HFF-Myc (cell line): ENCODE data around the gene SIRT6.
"Not testable (repeated sequence)": the region's sequence is repeated elsewhere in the genome, so short reads cannot be mapped to it uniquely, and the experiment has no call there.

Source experiments
- DNase-seq: peaks from one replicate; pipeline ENCODE4 v3.0.0-alpha.2; 2011; ENCODE audit warnings: low read depth; ENCODE audit errors: extremely low read depth
- H3K4me3 ChIP-seq: replicated peaks from 2 replicates; pipeline ENCODE4 v1.5.1; 2011; ENCODE audit warnings: low read depth, mild to moderate bottlenecking, control low read depth, low read length
- TF ChIP-seq, protein P1 (sequence below): IDR thresholded peaks from 2 replicates; pipeline ENCODE4 v1.5.1; 2012; ENCODE audit warnings: mild to moderate bottlenecking, low read depth, low read length, control low read depth; ENCODE audit errors: missing control alignments

SIRT6 gene

GRCh38 chr19:4174213-4174894 is 8.0 kb downstream of the SIRT6 start:
- no peak overlapping the region for H3K4me3 ChIP-seq
- no peak for DNase-seq
- TF ChIP-seq, protein P1, sequence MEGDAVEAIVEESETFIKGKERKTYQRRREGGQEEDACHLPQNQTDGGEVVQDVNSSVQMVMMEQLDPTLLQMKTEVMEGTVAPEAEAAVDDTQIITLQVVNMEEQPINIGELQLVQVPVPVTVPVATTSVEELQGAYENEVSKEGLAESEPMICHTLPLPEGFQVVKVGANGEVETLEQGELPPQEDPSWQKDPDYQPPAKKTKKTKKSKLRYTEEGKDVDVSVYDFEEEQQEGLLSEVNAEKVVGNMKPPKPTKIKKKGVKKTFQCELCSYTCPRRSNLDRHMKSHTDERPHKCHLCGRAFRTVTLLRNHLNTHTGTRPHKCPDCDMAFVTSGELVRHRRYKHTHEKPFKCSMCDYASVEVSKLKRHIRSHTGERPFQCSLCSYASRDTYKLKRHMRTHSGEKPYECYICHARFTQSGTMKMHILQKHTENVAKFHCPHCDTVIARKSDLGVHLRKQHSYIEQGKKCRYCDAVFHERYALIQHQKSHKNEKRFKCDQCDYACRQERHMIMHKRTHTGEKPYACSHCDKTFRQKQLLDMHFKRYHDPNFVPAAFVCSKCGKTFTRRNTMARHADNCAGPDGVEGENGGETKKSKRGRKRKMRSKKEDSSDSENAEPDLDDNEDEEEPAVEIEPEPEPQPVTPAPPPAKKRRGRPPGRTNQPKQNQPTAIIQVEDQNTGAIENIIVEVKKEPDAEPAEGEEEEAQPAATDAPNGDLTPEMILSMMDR: no peak

DNA sequence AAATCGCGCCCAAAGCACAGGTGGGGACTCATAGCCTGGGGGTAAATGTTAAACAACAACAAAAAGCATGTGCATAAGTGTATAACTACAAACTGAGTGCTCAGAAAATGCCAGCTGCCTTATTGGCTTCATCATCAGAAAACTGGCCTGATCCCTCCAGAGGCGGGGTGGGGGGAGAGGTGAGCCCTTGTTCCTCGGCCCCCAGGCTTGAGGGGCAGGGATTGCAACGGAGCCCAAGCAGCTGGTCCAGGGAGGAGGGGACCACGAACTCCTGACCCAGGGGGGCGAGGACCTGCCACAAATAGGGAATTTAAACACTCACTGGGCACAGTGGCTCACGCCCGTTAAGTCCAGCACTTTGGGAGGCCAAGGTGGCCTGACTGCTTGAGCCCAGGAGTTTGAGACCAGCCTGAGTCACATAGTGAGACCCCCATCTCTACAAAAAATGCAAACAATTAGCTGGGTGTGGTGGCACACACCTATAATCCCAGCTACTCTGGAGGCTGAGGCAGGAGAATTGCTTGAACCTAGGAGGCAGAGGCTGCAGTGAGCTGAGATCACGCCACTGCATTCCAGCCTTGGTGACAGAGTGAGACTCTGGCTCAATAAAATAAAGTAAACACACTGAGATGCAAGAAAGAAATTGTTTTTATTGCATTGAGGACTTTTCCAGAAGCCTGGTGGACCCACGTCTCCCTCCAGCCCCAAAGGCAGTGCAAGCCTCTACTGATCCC is 8.7 kb downstream of the SIRT6 start:
- no peak for DNase-seq
- TF ChIP-seq, protein P1: no peak
- H3K4me3 ChIP-seq: no peak overlapping the region

DNA sequence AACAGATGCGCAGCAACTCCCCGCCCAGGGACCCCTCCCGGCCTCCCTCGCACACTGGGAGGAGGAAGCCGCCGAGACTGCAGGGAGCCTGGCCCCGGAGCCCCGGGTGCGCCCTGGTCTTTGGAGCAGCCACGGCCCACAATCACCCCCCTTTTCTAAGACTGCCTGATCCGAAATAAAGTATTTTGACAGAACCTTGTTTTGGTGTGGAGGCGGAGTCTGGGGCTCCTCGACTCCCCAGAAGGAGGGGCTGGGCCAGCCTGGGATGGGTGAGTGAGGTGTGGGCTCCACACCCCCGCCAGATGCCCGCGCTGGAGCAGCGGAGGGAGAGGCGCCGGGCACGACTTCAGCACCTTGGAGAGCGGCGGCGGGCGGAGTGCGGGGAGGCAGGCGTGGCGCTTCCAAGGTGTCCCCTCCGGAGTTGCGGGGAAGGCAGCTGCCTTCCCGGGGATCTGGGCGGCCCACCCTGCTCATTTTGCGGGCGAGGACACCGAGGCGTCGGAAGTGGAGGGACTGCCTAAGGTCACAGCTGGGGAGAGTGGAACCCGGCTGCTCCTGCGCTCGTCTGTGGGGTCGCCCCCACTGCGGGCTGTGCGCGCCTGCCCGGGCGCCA is 9.4 kb downstream of the SIRT6 start:
- no peak for DNase-seq
- H3K4me3 ChIP-seq: no peak overlapping the region
- TF ChIP-seq, protein P1: no peak

DNA sequence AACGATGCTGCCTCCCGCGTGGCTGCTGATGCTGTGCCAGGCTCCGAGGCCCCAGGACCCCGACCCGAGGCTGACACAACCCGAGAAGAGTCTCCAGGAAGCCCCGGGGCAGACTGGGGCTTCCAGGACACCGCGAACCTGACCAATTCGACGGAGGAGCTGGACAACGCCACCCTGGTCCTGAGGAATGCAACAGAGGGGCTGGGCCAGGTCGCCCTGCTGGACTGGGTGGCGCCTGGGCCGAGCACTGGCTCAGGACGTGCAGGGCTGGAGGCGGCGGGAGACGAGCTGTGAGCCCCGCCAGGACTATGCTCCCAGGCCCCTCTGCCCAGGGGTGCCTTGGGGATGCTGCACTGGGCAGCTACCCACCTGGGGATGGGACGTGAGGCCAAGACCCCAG is 10.7 kb downstream of the SIRT6 start:
- TF ChIP-seq, protein P1: no peak
- DNase-seq: no peak
- no peak overlapping the region for H3K4me3 ChIP-seq

DNA sequence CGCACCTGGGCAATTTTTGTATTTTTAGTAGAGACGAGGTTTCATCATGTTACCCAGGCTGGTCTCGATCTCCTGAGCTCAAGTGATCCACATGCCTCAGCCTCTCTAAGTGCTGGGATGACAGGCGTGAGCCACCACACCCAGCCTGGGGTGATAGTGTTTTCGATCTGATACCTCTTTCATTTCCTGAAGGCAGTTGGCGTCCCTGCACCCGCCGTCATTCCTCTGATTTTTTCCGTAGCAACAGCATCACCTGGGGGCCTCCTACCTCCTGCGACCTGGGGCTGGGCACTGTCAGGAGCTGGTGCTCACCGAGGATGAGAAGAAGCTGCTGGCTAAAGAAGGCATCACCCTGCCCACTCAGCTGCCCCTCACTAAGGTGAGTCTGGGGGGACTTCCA is 18.1 kb downstream of the SIRT6 start:
- H3K4me3 ChIP-seq: no peak overlapping the region
- no peak for DNase-seq
- TF ChIP-seq, protein P1: no peak

- no peak for DNase-seq
- no peak overlapping the region for H3K4me3 ChIP-seq
- TF ChIP-seq, protein P1: no peak
Measured at GRCh38 chr19:4161415-4162077, 20.8 kb downstream of the SIRT6 start.

DNA sequence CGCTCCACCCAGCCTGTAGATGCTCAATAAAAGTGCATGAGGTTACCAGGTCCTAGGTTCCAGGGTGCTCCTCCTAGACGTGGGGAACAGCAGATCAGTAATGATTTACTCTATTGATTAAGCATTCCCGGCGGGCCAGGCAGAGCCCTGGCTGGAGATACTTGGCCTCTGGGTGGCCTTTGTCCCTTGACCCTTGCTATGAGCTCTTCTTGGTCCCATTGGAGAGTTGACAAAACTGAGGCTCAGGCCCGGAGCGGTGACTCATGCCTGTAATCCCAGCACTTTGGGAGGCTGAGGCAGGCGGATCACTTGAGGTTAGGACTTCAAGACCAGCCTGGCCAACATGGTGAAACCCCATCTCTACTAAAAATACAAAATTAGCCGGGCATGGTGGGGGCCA is 24.4 kb downstream of the SIRT6 start:
- not testable (repeated sequence) for H3K4me3 ChIP-seq, DNase-seq
